Prostate gland (tissue), 2 donors: ENCODE data around the gene RIC8A.

ENCODE experiments used
- CTCF ChIP-seq, 4 experiments: fragments of 200-600 bp in 2 of 4; fragments of 450-650 bp in 2 of 4; sonication (generic) in 2 of 4; IDR thresholded peaks; 1 replicate in 3 of 4; 2 replicates in 1 of 4; pipeline ENCODE4 v1.5.1; 2016 to 2019; ENCODE audit warnings: antibody characterized with exemption in 4 of 4, mild to moderate bottlenecking in 2 of 4, moderate library complexity in 2 of 4
- POLR2A ChIP-seq: fragments of 450-650 bp; IDR thresholded peaks from one replicate; pipeline ENCODE4 v1.6.1; 2016; ENCODE audit warnings: antibody characterized with exemption, mild to moderate bottlenecking

GRCh38 chr11:256952-257737, 49.6 kb downstream of the RIC8A start:
- TF ChIP-seq POLR2A (no peak), CTCF (IDR thresholded peaks at IDR 0.05) (no peak)
